ENCODE measurements around the gene SLAMF1. TPM values are rescaled to one million over a fixed set of nuclear protein-coding genes. Genes with fewer than 3 reads are reported as not detected.
A peak's percentile ranks its signal among the peaks of the same experiment; 100 is the strongest.

SLAMF1 gene
- total and polyA plus RNA-seq, 2 experiments from 2014 or later: not detected

- TF ChIP-seq, protein P1, sequence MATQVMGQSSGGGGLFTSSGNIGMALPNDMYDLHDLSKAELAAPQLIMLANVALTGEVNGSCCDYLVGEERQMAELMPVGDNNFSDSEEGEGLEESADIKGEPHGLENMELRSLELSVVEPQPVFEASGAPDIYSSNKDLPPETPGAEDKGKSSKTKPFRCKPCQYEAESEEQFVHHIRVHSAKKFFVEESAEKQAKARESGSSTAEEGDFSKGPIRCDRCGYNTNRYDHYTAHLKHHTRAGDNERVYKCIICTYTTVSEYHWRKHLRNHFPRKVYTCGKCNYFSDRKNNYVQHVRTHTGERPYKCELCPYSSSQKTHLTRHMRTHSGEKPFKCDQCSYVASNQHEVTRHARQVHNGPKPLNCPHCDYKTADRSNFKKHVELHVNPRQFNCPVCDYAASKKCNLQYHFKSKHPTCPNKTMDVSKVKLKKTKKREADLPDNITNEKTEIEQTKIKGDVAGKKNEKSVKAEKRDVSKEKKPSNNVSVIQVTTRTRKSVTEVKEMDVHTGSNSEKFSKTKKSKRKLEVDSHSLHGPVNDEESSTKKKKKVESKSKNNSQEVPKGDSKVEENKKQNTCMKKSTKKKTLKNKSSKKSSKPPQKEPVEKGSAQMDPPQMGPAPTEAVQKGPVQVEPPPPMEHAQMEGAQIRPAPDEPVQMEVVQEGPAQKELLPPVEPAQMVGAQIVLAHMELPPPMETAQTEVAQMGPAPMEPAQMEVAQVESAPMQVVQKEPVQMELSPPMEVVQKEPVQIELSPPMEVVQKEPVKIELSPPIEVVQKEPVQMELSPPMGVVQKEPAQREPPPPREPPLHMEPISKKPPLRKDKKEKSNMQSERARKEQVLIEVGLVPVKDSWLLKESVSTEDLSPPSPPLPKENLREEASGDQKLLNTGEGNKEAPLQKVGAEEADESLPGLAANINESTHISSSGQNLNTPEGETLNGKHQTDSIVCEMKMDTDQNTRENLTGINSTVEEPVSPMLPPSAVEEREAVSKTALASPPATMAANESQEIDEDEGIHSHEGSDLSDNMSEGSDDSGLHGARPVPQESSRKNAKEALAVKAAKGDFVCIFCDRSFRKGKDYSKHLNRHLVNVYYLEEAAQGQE (IDR thresholded peaks at IDR 0.05; ENCODE audit: unreplicated experiment): no peak
- TF ChIP-seq ZNF331 (CRISPR knock-in tag; IDR thresholded peaks at IDR 0.05; ENCODE audit: low read depth): no peak
Observed at GRCh38 chr1:160682983-160683865, 36.4 kb upstream of the SLAMF1 start (continued).

GRCh38 chr1:160681891-160682140, 35.0 kb upstream of the SLAMF1 start:
- Mint-ChIP-seq H3K4me1 (peaks cover 6% of the 10 kb centered on the region), H3K9me3 (peaks cover 8% of the 10 kb centered on the region; the same call in 2 of the 3 replicates), H3K36me3 (ENCODE audit: low read depth) (peaks cover 10% of the 10 kb centered on the region; the same call in 1 of the 3 replicates), H3K27me3 (ENCODE audit: insufficient read depth, low read depth, poor library complexity) (peaks cover 11% of the 10 kb centered on the region), H3K27ac (no peak overlapping the region), H3K4me3 (no peak overlapping the region)
- Histone ChIP-seq H4K20me1 (replicated peaks; ENCODE audit: insufficient read depth) (no peaks in the 10 kb centered on the region), H3K4me3 (no peak overlapping the region), H3K27ac (ENCODE audit: low read depth) (no peak overlapping the region), H2AFZ (peak overlapping the region; percentile 82), H3K79me2 (replicated peaks; ENCODE audit: insufficient read depth) (no peaks in the 10 kb centered on the region), H3K9me2 (ENCODE audit: insufficient read depth) (no peaks in the 10 kb centered on the region), H3K4me2 (no peak overlapping the region), H3K4me1 (ENCODE audit: insufficient read depth) (no peaks in the 10 kb centered on the region), H3K27me3 (ENCODE audit: insufficient read depth) (no peaks in the 10 kb centered on the region), H3K36me3 (ENCODE audit: insufficient read depth) (no peaks in the 10 kb centered on the region), H3F3A (replicated peaks; ENCODE audit: low read depth) (no peaks in the 10 kb centered on the region)
- DNase-seq (ENCODE audit: low spot score) (no peak), ATAC-seq (peak; percentile 33)
- TF ChIP-seq CTCF (conservative IDR thresholded peaks at IDR 0.05; ENCODE audit: low read depth in 2 of 2): no peak
- TF ChIP-seq ZNF331 (CRISPR knock-in tag; IDR thresholded peaks at IDR 0.05; ENCODE audit: low read depth): no peak
- TF ChIP-seq, protein P2, sequence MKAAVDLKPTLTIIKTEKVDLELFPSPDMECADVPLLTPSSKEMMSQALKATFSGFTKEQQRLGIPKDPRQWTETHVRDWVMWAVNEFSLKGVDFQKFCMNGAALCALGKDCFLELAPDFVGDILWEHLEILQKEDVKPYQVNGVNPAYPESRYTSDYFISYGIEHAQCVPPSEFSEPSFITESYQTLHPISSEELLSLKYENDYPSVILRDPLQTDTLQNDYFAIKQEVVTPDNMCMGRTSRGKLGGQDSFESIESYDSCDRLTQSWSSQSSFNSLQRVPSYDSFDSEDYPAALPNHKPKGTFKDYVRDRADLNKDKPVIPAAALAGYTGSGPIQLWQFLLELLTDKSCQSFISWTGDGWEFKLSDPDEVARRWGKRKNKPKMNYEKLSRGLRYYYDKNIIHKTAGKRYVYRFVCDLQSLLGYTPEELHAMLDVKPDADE (IDR thresholded peaks at IDR 0.05): no peak
- no peak for TF ChIP-seq STAT1 (IDR thresholded peaks at IDR 0.05; ENCODE audit: unreplicated experiment)
- TF ChIP-seq NANOG (IDR thresholded peaks at IDR 0.05; ENCODE audit: borderline replicate concordance): no peak
- TF ChIP-seq, protein P1 (IDR thresholded peaks at IDR 0.05; ENCODE audit: unreplicated experiment): no peak
- no peak for TF ChIP-seq EZH2 (IDR thresholded peaks at IDR 0.05; ENCODE audit: low read depth, unreplicated experiment)
- no peak for TF ChIP-seq EZH2phosphoT487 (IDR thresholded peaks at IDR 0.05; ENCODE audit: unreplicated experiment)

All from GM23338 (cell line).